ENCODE data around the gene BCAR1. TPM values are rescaled to one million over a fixed set of nuclear protein-coding genes. Genes with fewer than 3 reads are reported as not detected.
"Not testable (repeated sequence)": the region's sequence is repeated elsewhere in the genome, so short reads cannot be mapped to it uniquely, and the experiment has no call there.

Gene BCAR1
- total RNA-seq, 4 donors from 2014 or later = 34.6 to 63.7 (median 37.0) TPM

DNA sequence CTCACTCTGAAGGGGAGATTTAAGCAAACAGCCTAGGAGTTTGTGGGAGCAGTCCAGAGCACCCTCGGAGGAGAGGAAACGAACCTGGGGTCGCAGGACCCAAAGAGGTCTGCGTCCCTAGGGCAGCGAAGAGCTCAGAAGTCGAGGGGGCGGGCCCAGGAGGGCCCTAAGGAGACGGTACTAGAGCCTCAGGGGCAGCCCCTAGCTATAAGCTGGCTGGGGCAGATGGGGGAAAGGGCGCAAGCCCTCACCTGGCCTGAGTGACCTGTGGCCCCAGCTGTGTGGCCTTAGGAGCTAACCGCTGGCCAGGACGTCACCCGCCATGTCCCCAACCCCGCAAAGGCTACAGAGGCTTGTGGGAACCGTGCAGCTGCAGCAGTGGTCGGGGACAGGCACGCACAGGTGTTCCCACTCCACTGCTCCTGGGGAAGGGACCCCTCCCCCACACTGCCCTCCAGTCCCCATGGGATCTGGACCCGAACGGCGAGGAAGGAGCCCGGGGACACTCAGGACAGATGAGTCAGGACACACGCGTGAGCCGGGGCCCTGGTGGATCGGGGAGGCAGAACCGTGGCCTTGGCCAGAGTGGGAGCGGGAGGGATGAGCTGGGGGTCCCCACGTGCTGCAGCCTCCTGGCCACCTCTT is 42.4 kb downstream of the BCAR1 start:
- no peak for ATAC-seq
- Histone ChIP-seq H3K4me1 (no peaks in the 10 kb centered on the region), H3K4me3 (no peak overlapping the region), H3K27ac (no peak overlapping the region), H3K36me3 (no peaks in the 10 kb centered on the region), H3K9me3 (no peaks in the 10 kb centered on the region), H3K27me3 (peaks cover 12% of the 10 kb centered on the region)
- 71 to 85% methylated on average over 4 to 7 of the region's 27 CpGs for WGBS, 2 donors (ENCODE audit: low coverage in 1 of 2)
- TF ChIP-seq, protein P1, sequence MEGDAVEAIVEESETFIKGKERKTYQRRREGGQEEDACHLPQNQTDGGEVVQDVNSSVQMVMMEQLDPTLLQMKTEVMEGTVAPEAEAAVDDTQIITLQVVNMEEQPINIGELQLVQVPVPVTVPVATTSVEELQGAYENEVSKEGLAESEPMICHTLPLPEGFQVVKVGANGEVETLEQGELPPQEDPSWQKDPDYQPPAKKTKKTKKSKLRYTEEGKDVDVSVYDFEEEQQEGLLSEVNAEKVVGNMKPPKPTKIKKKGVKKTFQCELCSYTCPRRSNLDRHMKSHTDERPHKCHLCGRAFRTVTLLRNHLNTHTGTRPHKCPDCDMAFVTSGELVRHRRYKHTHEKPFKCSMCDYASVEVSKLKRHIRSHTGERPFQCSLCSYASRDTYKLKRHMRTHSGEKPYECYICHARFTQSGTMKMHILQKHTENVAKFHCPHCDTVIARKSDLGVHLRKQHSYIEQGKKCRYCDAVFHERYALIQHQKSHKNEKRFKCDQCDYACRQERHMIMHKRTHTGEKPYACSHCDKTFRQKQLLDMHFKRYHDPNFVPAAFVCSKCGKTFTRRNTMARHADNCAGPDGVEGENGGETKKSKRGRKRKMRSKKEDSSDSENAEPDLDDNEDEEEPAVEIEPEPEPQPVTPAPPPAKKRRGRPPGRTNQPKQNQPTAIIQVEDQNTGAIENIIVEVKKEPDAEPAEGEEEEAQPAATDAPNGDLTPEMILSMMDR (IDR thresholded peaks at IDR 0.05) = no peak
- TF ChIP-seq POLR2A (IDR thresholded peaks at IDR 0.05) (no peak), POLR2AphosphoS5 (IDR thresholded peaks at IDR 0.05) (no peak), EP300 (IDR thresholded peaks at IDR 0.05) (no peak)

DNA sequence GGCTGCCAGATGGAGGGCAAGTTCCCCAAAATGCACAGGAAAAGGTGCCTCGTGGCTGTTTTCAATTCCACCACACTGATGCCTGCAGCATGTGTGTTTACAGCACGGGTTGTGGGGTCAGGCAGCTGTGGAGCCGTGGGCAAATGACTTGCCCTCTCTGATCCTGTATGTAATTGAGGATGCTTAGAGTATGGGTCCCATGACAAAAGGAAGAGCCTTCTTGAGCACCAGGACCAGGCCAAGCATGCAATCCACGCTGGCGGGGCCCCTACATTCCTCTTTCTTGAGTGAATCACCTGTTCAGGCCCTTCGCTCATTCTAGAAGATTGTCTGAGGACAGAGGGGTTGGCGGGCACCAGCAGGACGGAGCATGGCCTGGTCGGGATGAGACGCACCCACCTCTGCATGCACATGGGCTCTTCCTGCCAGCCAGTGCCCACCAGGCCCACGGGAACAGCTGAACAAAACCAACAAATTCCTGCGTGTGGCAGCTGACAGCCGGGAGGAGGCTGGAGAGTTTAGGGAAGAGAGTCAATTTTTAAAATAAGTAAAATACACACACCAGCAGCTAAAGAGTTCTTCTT is 43.1 kb downstream of the BCAR1 start:
- Histone ChIP-seq H3K4me3 (no peak overlapping the region), H3K9me3 (no peaks in the 10 kb centered on the region), H3K36me3 (no peaks in the 10 kb centered on the region), H3K27me3 (peaks cover 12% of the 10 kb centered on the region), H3K4me1 (no peaks in the 10 kb centered on the region), H3K27ac (no peak overlapping the region)
- no peak for ATAC-seq
- TF ChIP-seq POLR2AphosphoS5 (IDR thresholded peaks at IDR 0.05) = no peak
- no peak for TF ChIP-seq POLR2A (IDR thresholded peaks at IDR 0.05)
- TF ChIP-seq EP300 (IDR thresholded peaks at IDR 0.05) = no peak
- TF ChIP-seq, protein P1 (IDR thresholded peaks at IDR 0.05) = no peak
- WGBS, 2 donors (ENCODE audit: low coverage in 1 of 2) = 79 to 93% methylated on average over 8 to 9 of the region's 13 CpGs

DNA sequence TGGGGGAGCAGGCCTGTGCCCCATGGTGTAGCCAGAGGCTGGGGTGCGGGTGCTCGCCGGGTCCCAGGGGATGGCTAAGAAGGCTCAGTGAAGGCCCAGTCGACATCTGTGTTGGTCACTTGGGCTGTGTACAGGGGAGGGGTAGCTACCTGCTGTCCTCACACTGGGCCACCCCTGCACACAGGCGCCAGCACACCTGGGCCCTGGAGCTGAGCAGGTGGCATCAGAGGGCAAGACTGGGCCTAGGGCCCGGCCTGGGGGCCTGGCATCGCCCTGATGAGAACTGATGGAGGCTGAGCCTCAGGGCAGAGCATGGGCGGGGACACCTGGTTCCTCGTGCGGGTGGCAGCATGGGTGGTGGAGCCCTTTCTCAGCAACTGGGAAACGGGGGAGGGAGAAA is 43.6 kb downstream of the BCAR1 start:
- WGBS, 2 donors (ENCODE audit: low coverage in 1 of 2) = 100% methylated on average over 5 of the region's 11 CpGs; no CpG with 5 or more reads in 1 of the 2 donors
- Histone ChIP-seq H3K4me1 (no peaks in the 10 kb centered on the region), H3K36me3 (no peaks in the 10 kb centered on the region), H3K4me3 (no peak overlapping the region), H3K9me3 (no peaks in the 10 kb centered on the region), H3K27me3 (peaks cover 12% of the 10 kb centered on the region), H3K27ac (no peak overlapping the region)
- no peak for ATAC-seq
- TF ChIP-seq POLR2A (IDR thresholded peaks at IDR 0.05) = no peak
- TF ChIP-seq, protein P1 (IDR thresholded peaks at IDR 0.05) = no peak
- TF ChIP-seq EP300 (IDR thresholded peaks at IDR 0.05) = no peak
- no peak for TF ChIP-seq POLR2AphosphoS5 (IDR thresholded peaks at IDR 0.05)

DNA sequence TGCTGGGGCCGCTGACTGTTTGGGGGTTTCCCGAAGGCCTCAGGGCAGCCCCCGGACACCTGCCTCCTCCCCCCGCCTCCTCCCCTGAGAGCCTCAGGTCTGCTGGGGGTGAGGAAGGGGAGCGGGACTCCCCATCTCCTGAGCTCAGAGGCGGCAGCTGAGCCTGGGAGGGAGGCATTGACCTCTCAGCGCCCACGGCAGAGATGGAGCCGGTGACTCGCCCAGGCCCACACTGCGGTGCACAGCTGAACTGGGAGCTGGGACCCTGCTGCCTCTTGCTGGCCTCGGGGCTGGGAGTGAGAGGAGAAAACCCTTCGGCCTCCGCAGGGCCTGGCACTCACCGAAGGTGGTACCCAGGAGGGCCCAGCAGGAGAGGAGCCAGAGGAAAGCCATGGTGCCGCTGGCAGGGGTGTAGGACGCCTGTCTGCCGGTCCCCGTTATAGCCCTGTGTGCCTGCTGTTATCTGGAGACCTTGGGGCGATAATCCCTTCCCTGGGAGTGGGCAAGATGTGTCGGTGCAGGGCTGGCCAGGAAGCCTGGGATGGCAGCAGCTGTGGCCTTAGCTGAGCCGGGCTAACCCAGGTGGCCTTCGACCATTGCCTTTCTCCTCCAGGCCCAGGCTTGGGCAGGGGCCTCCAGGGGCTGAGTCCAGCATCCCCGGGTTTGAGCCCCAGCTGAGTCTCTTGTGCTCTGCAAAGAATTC is 44.5 kb downstream of the BCAR1 start, which contains the start of gene CTRB2:
TSS of gene CTRB2 (minus strand) at position 413 of the 703 bp plus-strand sequence. CDS start at position 393, 20 bp downstream.
- H3K4me3 ChIP-seq = no peak within 1 kb of the TSS
- 79% methylated on average over 2 of the region's 24 CpGs; no CpG with 5 or more reads in 1 of the 2 donors for WGBS, 2 donors (ENCODE audit: low coverage in 1 of 2)
- H3K9me3 ChIP-seq = no peaks in the 10 kb centered on the region
- peaks cover 12% of the 10 kb centered on the region for H3K27me3 ChIP-seq
- TF ChIP-seq POLR2A (IDR thresholded peaks at IDR 0.05) (no peak), EP300 (IDR thresholded peaks at IDR 0.05) (no peak), POLR2AphosphoS5 (IDR thresholded peaks at IDR 0.05) (no peak)
- TF ChIP-seq, protein P1 (IDR thresholded peaks at IDR 0.05) = no peak
- H3K36me3 ChIP-seq = no peaks in the 10 kb centered on the region
- no peaks in the 10 kb centered on the region for H3K4me1 ChIP-seq
- no peak within 1 kb of the TSS for H3K27ac ChIP-seq
- no peak for ATAC-seq

DNA sequence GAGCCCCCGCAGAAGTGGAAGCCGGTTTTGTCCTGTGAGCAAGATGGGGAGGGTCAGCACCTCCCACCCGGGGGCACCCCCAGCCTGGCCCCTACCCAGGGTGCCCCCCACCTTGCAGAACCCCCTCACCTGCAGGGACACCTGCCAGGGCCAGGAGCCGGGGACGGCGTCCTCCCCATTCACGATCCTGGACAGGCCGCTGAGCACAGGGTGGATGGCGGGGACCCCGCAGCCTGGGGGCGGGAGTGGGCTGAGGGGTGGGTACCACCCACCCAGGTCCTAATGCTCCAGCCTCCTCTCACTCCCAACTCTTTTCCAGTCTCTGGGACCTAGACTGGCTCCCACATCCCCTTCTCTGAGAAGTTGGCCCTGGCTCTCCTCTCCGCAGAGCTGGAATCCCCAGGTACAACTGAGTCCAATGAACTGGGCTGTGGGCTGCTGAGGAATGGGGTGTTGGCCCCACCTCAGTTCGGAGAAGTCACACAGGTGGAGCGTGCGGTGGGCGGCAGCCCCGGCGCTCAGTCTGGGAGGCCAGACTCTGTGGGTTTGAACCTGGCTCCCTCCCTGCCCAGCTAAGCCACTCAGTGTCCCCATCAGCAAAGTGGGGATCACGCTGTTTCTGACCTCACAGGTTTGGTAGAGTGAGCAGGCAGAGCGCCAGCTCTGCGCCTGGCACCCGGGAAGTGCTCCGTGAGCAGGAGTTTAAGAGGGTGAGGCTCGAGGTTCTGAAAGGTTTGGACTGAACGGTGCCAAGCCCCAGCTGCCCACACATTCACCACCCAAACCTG is 45.3 kb downstream of the BCAR1 start:
- no CpG with 5 or more reads among the region's 25 CpGs for WGBS, 2 donors (ENCODE audit: low coverage in 1 of 2)
- H3K27me3 ChIP-seq = peaks cover 12% of the 10 kb centered on the region
- not testable (repeated sequence) for H3K9me3 ChIP-seq, ATAC-seq, H3K4me3 ChIP-seq, H3K27ac ChIP-seq, H3K4me1 ChIP-seq, H3K36me3 ChIP-seq

DNA sequence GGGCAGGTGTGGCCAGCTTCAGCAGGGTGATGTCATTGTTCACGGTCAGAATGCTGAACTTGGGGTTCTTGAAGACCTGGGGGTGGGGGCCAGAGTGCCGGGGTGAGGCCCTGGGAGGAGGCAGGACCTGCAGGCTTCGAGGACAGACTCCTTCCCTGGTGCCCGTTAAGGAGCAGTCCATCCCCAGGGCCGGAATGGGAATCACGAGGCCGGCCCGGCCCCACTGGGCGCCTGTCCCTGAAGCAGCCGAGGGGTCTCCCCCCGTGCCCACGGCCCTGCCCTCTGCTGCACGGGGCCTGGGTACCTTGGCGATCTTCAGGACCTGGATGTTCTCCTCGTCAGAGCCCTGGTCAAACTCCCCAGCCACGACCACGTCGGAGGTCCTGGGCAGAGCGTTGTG is 46.0 kb downstream of the BCAR1 start:
- H3K9me3 ChIP-seq, H3K27ac ChIP-seq, H3K4me1 ChIP-seq, H3K36me3 ChIP-seq, ATAC-seq, H3K4me3 ChIP-seq: not testable (repeated sequence)
- peaks cover 12% of the 10 kb centered on the region for H3K27me3 ChIP-seq
- WGBS, 2 donors (ENCODE audit: low coverage in 1 of 2) = no CpG with 5 or more reads among the region's 19 CpGs

DNA sequence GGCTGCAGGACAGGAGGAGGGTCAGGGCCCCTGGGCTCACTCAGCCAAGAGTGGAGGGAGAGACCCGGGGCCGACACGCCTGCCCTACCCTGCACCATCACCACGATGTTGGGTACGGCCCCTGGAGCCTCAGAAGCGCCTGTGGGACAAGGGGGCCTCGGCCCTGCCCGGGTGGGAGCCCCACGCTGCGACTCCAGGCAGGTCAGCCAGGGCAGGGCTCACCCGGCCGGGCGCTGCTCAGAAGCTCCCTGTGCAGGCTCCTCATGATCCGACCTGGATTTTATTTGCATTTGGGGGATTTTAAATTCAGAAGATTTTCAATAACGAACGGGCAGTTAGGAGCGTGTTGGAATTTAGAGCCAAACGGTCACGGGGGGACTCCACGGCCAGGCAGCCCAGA is 46.5 kb downstream of the BCAR1 start:
- H3K4me3 ChIP-seq, ATAC-seq, H3K36me3 ChIP-seq, H3K27ac ChIP-seq, H3K9me3 ChIP-seq: not testable (repeated sequence)
- Histone ChIP-seq H3K27me3 (peaks cover 12% of the 10 kb centered on the region), H3K4me1 (peaks cover 0 to 13% (median 0%) of the 10 kb centered on the region in 3 donors)
- no CpG with 5 or more reads among the region's 20 CpGs for WGBS, 2 donors (ENCODE audit: low coverage in 1 of 2)
